Common myeloid progenitor, CD34-positive (primary cell): ENCODE results near the gene GNAO1. TPM values are rescaled to one million over a fixed set of nuclear protein-coding genes. Genes with fewer than 3 reads are reported as not detected.

Experiments
- CTCF ChIA-PET: fragments of 350-600 bp; sonication (Branson Sonifier 250); formaldehyde crosslinking; loops from one replicate; lab custom pipeline; 2021; ENCODE audit warnings: antibody characterized with exemption; lab: Charles Lee
- POLR2A ChIA-PET: fragments of 350-600 bp; sonication (Branson Sonifier 250); formaldehyde crosslinking; loops from one replicate; lab custom pipeline; 2021; ENCODE audit warnings: antibody characterized with exemption; lab: Charles Lee
- DNase-seq, 3 donors: peaks; one replicate each; pipeline versions ENCODE4 v3.0.0 to v3.0.0-alpha.2; 2013
- H3K27ac ChIP-seq, 2 experiments: 1 replicate in 1 of 2; 2 replicates in 1 of 2; pipeline ENCODE4 v1.7.0; 2013; ENCODE audit warnings: inconsistent platforms in 2 of 2, low read length in 2 of 2, mild to moderate bottlenecking in 2 of 2, low read depth in 1 of 2, moderate library complexity in 1 of 2; ENCODE audit not compliant: severe bottlenecking in 2 of 2, insufficient read depth in 1 of 2, poor library complexity in 1 of 2
- H3K27me3 ChIP-seq, 5 experiments: replicated peaks in 2 of 5; 1 replicate in 3 of 5; 2 replicates in 2 of 5; pipeline versions ENCODE4 v1.6.1 to v1.7.0; 2013; ENCODE audit warnings: low read length in 4 of 5, mild to moderate bottlenecking in 2 of 5, moderate library complexity in 2 of 5, inconsistent platforms in 1 of 5; ENCODE audit not compliant: insufficient read depth in 5 of 5, control insufficient read depth in 4 of 5
- H3K36me3 ChIP-seq, 4 experiments: 1 replicate in 2 of 4; 2 replicates in 2 of 4; pipeline versions ENCODE4 v1.6.1 to v1.7.0; 2013; ENCODE audit warnings: low read length in 3 of 4, control low read depth in 1 of 4, mild to moderate bottlenecking in 1 of 4; ENCODE audit not compliant: control insufficient read depth in 4 of 4, insufficient read depth in 4 of 4
- H3K4me1 ChIP-seq, 4 experiments: 1 replicate in 3 of 4; 2 replicates in 1 of 4; pipeline versions ENCODE4 v1.6.1 to v1.7.1; 2013; ENCODE audit warnings: low read length in 3 of 4, mild to moderate bottlenecking in 3 of 4, control low read depth in 1 of 4, inconsistent platforms in 1 of 4, moderate library complexity in 1 of 4; ENCODE audit not compliant: control insufficient read depth in 4 of 4, insufficient read depth in 4 of 4; ENCODE audit errors: control extremely low read depth in 1 of 4
- H3K4me3 ChIP-seq, 7 experiments: 1 replicate in 4 of 7; 2 replicates in 3 of 7; pipeline versions ENCODE4 v1.5.1 to v1.7.0; 2013; ENCODE audit warnings: mild to moderate bottlenecking in 7 of 7, low read length in 6 of 7, moderate library complexity in 6 of 7, inconsistent platforms in 2 of 7, low read depth in 2 of 7, control low read depth in 1 of 7; ENCODE audit not compliant: insufficient read depth in 4 of 7, control insufficient read depth in 1 of 7; ENCODE audit errors: extremely low read depth in 1 of 7
- H3K9me3 ChIP-seq, 5 experiments: 1 replicate in 4 of 5; 2 replicates in 1 of 5; pipeline versions ENCODE4 v1.6.1 to v1.7.1; 2013; ENCODE audit warnings: low read length in 4 of 5, mild to moderate bottlenecking in 2 of 5, inconsistent platforms in 1 of 5, low read depth in 1 of 5, moderate library complexity in 1 of 5; ENCODE audit not compliant: control insufficient read depth in 4 of 5, insufficient read depth in 2 of 5; ENCODE audit errors: control extremely low read depth in 1 of 5
- WGBS: methylation state at CpG from one replicate; pipeline ENCODE4 v1.1.5; 2013; ENCODE audit not compliant: insufficient coverage; 5-methylcytosine and 5-hydroxymethylcytosine counted together
- polyA plus RNA-seq: library from polyadenylated mRNA; unstranded; fragments of 120-200 nt; gene quantifications from one replicate; pipeline ENCODE4 v1.2.1, GENCODE V29; 2013

The GNAO1 gene
- polyA plus RNA-seq, result 0.12 TPM

DNA sequence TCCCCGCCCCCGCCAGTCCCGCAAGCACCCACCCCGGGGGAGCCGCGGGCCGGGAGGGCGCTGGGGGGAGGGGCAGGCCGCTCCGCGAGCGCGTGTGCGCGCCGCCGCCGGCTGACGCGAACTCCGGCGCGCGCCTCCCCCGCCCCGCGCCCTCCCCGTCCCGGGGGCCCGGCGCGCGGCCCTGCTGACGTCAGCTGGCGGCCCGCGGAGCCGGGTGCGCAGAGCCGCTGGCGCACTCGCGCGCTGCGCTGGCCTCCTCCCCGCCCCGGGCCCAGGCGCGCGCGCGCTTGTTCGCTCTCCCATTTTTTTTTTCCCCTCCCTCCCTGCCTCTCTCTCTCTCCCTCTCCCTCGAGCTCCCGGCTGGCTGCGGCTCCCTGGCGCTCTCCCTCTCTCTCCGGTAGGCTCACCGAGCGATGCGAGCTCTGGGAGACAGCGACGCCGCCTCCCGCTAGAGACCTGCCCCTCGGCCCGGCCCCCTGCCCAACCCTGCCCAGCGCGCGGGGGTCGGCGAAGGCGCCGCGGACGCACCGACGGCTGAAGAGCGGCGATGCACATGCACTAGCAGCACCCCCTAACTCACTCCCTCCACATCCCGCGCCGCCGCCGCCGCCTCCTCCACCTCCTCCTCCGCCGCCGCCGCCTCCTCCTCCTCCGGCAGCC is at the start of gene GNAO1:
Gene GNAO1 (plus strand): TSS at position 334 of the 660 bp plus-strand sequence. CDS start 747 bp downstream, outside the sequence.
- CTCF ChIA-PET, result interaction anchor here (0.7 to 1.3 kb wide), 2 partner anchors 110 to 114 kb away, joined by 3 read pairs; no protein-coding TSS in a partner anchor
- H3K27me3 ChIP-seq, result peaks cover 13 to 66% (median 33%) of the 10 kb centered on the region in 5 experiments

DNA sequence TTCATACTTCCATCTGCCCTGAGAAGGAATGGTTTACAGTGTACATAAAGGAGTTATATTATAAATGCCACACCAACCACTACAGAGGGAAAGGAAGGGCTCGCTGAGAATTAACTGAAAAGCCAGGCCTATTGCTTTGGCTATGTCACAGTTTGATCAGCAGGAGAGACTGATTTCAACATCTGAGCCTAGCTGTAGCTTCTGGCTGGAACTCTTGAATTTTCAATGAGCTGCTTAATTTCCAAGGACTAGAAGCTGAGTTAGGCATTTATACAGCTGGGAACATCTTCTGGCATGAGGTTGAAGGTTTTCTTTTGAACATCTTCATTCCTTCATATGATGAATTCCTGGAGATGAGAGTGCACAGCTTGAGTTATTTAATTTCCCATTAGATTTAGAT is 47.6 kb upstream of the GNAO1 start:
- DNase-seq, result no peak

More for the DNA sequence above, at the start of gene GNAO1:
- WGBS, result under 1% methylated on average over 42 of the region's 91 CpGs
- Histone ChIP-seq H3K4me1 (peaks cover 3 to 35% (median 22%) of the 10 kb centered on the region in 4 experiments), H3K4me3 (peak within 1 kb of the TSS; percentile 21 to 68 (median 61)), H3K9me3 (no peaks in the 10 kb centered on the region), H3K27ac (no peak within 1 kb of the TSS), H3K36me3 (no peaks in the 10 kb centered on the region)
- DNase-seq, result peak; percentile 30 to 53 (median 48)
- POLR2A ChIA-PET, result no interaction called here

DNA sequence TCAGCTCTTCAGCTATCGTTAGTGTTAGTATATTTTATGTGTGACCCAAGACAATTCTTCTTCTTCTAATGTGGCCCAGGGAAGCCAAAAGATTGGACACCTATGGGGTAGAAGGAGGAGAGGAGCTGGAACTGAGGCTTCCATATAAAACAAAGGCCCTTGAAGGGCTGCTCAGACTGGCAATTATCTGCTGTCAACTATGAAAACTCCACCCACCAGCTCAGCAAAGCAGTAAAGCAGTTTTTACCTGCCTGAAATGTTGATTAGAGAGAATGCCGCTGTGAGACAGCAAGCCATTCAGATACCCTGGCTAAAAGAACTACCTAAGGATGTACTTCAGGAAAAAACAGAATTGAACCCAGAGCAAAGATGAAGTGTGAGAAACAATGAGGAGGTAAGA is 45.9 kb upstream of the GNAO1 start:
- Histone ChIP-seq H3K4me3 (no peak overlapping the region), H3K36me3 (no peaks in the 10 kb centered on the region), H3K4me1 (no peaks in the 10 kb centered on the region), H3K27ac (no peak overlapping the region), H3K9me3 (no peaks in the 10 kb centered on the region), H3K27me3 (peaks cover 0 to 20% (median 0%) of the 10 kb centered on the region in 5 experiments)
- 80% methylated on average over 1 of the region's 2 CpGs for WGBS
- ChIA-PET POLR2A (no interaction called here), CTCF (no interaction called here)
- no peak for DNase-seq

More for the DNA sequence above, 47.6 kb upstream of the GNAO1 start:
- ChIA-PET POLR2A (no interaction called here), CTCF (no interaction called here)
- H3K4me3 ChIP-seq, result no peak overlapping the region
- no peak overlapping the region for H3K27ac ChIP-seq
- WGBS, result no CpG with 5 or more reads among the region's 1 CpG
- peaks cover 0 to 12% (median 0%) of the 10 kb centered on the region in 5 experiments for H3K27me3 ChIP-seq
- H3K4me1 ChIP-seq, result no peaks in the 10 kb centered on the region
- no peaks in the 10 kb centered on the region for H3K9me3 ChIP-seq
- H3K36me3 ChIP-seq, result no peaks in the 10 kb centered on the region

- Histone ChIP-seq H3K4me3 (no peak overlapping the region), H3K9me3 (no peaks in the 10 kb centered on the region), H3K36me3 (no peaks in the 10 kb centered on the region), H3K4me1 (no peaks in the 10 kb centered on the region), H3K27me3 (peaks cover 0 to 17% (median 0%) of the 10 kb centered on the region in 5 experiments), H3K27ac (no peak overlapping the region)
- CTCF ChIA-PET, result no interaction called here
- WGBS, result 100% methylated on average over 1 of the region's 2 CpGs
- POLR2A ChIA-PET, result no interaction called here
- DNase-seq, result no peak
These were observed 39.7 kb upstream of the GNAO1 start for GRCh38 chr16:56151621-56152020.

DNA sequence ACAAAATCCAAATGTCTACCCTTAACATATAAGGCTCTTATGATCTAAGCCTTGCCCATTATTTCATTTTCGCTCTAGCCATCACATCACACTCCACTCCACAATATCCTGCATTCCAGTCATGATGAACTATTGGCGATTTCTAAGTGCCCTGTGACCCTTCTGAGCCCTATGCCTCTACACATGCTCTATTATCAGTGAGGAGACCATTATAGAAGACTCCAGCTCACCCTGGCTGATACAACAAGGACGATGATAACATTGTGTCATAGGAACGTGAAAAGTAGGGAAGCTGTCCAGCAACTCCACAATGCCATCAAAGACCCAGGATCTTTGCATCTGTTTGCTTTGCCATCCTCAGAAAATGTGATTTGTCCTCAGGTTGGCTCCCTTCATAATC is 29.6 kb upstream of the GNAO1 start:
- no peak overlapping the region for H3K4me3 ChIP-seq
- 94% methylated on average over 4 of the region's 4 CpGs for WGBS
- CTCF ChIA-PET, result interaction anchor here (1.2 kb wide), 1 partner anchor 54 kb away, joined by 3 read pairs; no protein-coding TSS in a partner anchor
- H3K36me3 ChIP-seq, result no peaks in the 10 kb centered on the region
- H3K9me3 ChIP-seq, result no peaks in the 10 kb centered on the region
- POLR2A ChIA-PET, result no interaction called here
- no peak for DNase-seq
- H3K27ac ChIP-seq, result no peak overlapping the region
- peaks cover 0 to 2% (median 0%) of the 10 kb centered on the region in 5 experiments for H3K27me3 ChIP-seq
- no peaks in the 10 kb centered on the region for H3K4me1 ChIP-seq

- no peak overlapping the region for H3K27ac ChIP-seq
- ChIA-PET CTCF (interaction anchor here (1.1 to 1.2 kb wide), 2 partner anchors 98 to 117 kb away, joined by 3 read pairs; no protein-coding TSS in a partner anchor), POLR2A (no interaction called here)
- H3K4me1 ChIP-seq, result no peaks in the 10 kb centered on the region
- peaks cover 0 to 2% (median 0%) of the 10 kb centered on the region in 5 experiments for H3K27me3 ChIP-seq
- no peaks in the 10 kb centered on the region for H3K9me3 ChIP-seq
- WGBS, result 100% methylated on average over 1 of the region's 1 CpG
- H3K4me3 ChIP-seq, result no peak overlapping the region
- H3K36me3 ChIP-seq, result no peaks in the 10 kb centered on the region
- no peak for DNase-seq
These were observed 28.2 kb upstream of the GNAO1 start for GRCh38 chr16:56163089-56163488.

DNA sequence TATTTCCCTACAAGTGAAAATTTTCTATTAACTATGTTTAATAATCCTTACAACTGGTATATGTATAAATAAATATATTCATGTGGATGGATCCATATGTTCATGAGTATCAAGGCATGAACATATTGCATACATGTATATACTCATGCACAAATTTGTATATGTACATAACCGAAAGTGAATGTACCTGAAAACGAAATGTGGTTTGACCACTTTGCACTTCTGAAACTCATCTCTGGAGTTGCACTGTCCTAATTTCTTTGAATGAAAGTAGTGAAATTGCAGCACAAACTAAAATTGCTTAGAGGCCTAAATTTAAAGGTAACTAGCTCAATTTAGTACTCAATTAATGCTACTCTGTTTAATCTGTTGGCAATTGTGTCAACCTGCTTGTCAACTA is 27.4 kb upstream of the GNAO1 start:
- Histone ChIP-seq H3K27me3 (peaks cover 0 to 4% (median 0%) of the 10 kb centered on the region in 5 experiments), H3K4me3 (no peak overlapping the region), H3K9me3 (no peaks in the 10 kb centered on the region), H3K4me1 (no peaks in the 10 kb centered on the region), H3K36me3 (no peaks in the 10 kb centered on the region), H3K27ac (no peak overlapping the region)
- DNase-seq, result no peak
- POLR2A ChIA-PET, result interaction anchor here (0.7 kb wide), 1 partner anchor 13 kb away, joined by 3 read pairs; no protein-coding TSS in a partner anchor
- WGBS, result no CpG with 5 or more reads among the region's 2 CpGs
- CTCF ChIA-PET, result interaction anchor here (1.1 kb wide), 1 partner anchor 99 kb away, joined by 3 read pairs; no protein-coding TSS in a partner anchor
